GM23338 (cell line): ENCODE measurements around the gene RHOH. TPM values are rescaled to one million over a fixed set of nuclear protein-coding genes. Genes with fewer than 3 reads are reported as not detected.

Experiments
- ATAC-seq: fragments of 200-7000 bp; cut with Tn5 transposase; 3 replicates; pipeline ENCODE4 v1.9.1; 2020
- DNase-seq: peaks from one replicate; pipeline ENCODE4 v3.0.0-alpha.2; 2015; ENCODE audit warnings: low spot score
- H2AFZ ChIP-seq: fragments of 200-600 bp; sonication (generic); 2 replicates; pipeline ENCODE4 v1.8.0; 2016; ENCODE audit warnings: antibody characterized with exemption, mild to moderate bottlenecking, moderate library complexity
- H3F3A ChIP-seq: fragments of 200-600 bp; sonication (generic); replicated peaks from 2 replicates; pipeline ENCODE4 v1.8.0; 2017; ENCODE audit warnings: antibody characterized with exemption, mixed run types, low read depth
- H3K27ac ChIP-seq: fragments of 200-600 bp; sonication (generic); 2 replicates; pipeline ENCODE4 v1.6.1; 2016; ENCODE audit warnings: low read depth
- H3K27me3 ChIP-seq: fragments of 200-600 bp; sonication (generic); 2 replicates; pipeline ENCODE4 v1.8.0; 2016; ENCODE audit warnings: mild to moderate bottlenecking, mixed run types, moderate library complexity; ENCODE audit not compliant: insufficient read depth
- H3K36me3 ChIP-seq: fragments of 200-600 bp; sonication (generic); 2 replicates; pipeline ENCODE4 v1.8.0; 2016; ENCODE audit warnings: mild to moderate bottlenecking; ENCODE audit not compliant: insufficient read depth
- H3K4me1 ChIP-seq: fragments of 200-600 bp; sonication (generic); 2 replicates; pipeline ENCODE4 v1.8.0; 2016; ENCODE audit warnings: mild to moderate bottlenecking, moderate library complexity; ENCODE audit not compliant: insufficient read depth
- H3K4me2 ChIP-seq: fragments of 200-600 bp; sonication (generic); 2 replicates; pipeline ENCODE4 v1.7.1; 2017; ENCODE audit warnings: mixed run types
- H3K4me3 ChIP-seq: fragments of 200-600 bp; sonication (generic); 2 replicates; pipeline ENCODE4 v1.6.1; 2016; ENCODE audit warnings: mixed run types
- H3K79me2 ChIP-seq: fragments of 200-600 bp; sonication (generic); replicated peaks from 2 replicates; pipeline ENCODE4 v1.8.0; 2017; ENCODE audit warnings: mild to moderate bottlenecking; ENCODE audit not compliant: insufficient read depth
- H3K9me2 ChIP-seq: fragments of 200-600 bp; sonication (generic); 2 replicates; pipeline ENCODE4 v1.8.0; 2017; ENCODE audit not compliant: insufficient read depth
- H4K20me1 ChIP-seq: fragments of 200-600 bp; sonication (generic); replicated peaks from 2 replicates; pipeline ENCODE4 v1.8.0; 2017; ENCODE audit warnings: mild to moderate bottlenecking; ENCODE audit not compliant: insufficient read depth
- H3K27ac Mint-ChIP-seq: 2 replicates; pipeline ENCODE4 v1.8.0; 2020; ENCODE audit warnings: inconsistent platforms, mild to moderate bottlenecking, moderate library complexity, mixed read lengths
- H3K27me3 Mint-ChIP-seq: 3 replicates; pipeline ENCODE4 v1.8.0; 2022; ENCODE audit warnings: low read depth, mild to moderate bottlenecking, moderate library complexity, mixed read lengths, inconsistent platforms; ENCODE audit not compliant: insufficient read depth, poor library complexity
- H3K36me3 Mint-ChIP-seq: 3 replicates; pipeline ENCODE4 v1.8.0; 2021; ENCODE audit warnings: low read depth, mild to moderate bottlenecking, inconsistent platforms, moderate library complexity, mixed read lengths
- H3K4me1 Mint-ChIP-seq: 3 replicates; pipeline ENCODE4 v1.8.0; 2020; ENCODE audit warnings: mild to moderate bottlenecking, inconsistent platforms, mixed read lengths
- H3K4me3 Mint-ChIP-seq: 3 replicates; pipeline ENCODE4 v1.8.0; 2021; ENCODE audit warnings: moderate library complexity, mild to moderate bottlenecking, inconsistent platforms, mixed read lengths
- H3K9me3 Mint-ChIP-seq: 3 replicates; pipeline ENCODE4 v1.8.0; 2020; ENCODE audit warnings: moderate library complexity, mild to moderate bottlenecking, inconsistent platforms, mixed read lengths
- CREB1 ChIP-seq: fragments of 250-450 bp; sonication (Bioruptor Pico); IDR thresholded peaks from 2 replicates; pipeline ENCODE4 v1.5.0; 2020; ENCODE audit warnings: low read depth, mild to moderate bottlenecking, moderate library complexity
- CTCF ChIP-seq, 2 experiments: fragments of 200-600 bp in 1 of 2; sonication (generic) in 1 of 2; conservative IDR thresholded peaks; 2 replicates each; pipeline versions ENCODE4 v1.5.1 to v1.6.1; 2016 to 2017; ENCODE audit warnings: antibody characterized with exemption in 2 of 2, low read depth in 2 of 2, mild to moderate bottlenecking in 2 of 2, moderate library complexity in 1 of 2
- EZH2 ChIP-seq: fragments of 200-600 bp; sonication (generic); IDR thresholded peaks from one replicate; pipeline ENCODE4 v1.8.0; 2017; ENCODE audit warnings: antibody characterized with exemption, mild to moderate bottlenecking, low read depth; ENCODE audit not compliant: unreplicated experiment
- EZH2phosphoT487 ChIP-seq: fragments of 200-600 bp; sonication (generic); IDR thresholded peaks from one replicate; pipeline ENCODE4 v1.8.1; 2018; ENCODE audit warnings: antibody characterized with exemption; ENCODE audit not compliant: unreplicated experiment
- JUNB ChIP-seq: IDR thresholded peaks from one replicate; pipeline ENCODE4 v1.6.1; 2016; ENCODE audit warnings: antibody characterized with exemption; ENCODE audit not compliant: unreplicated experiment
- NANOG ChIP-seq: IDR thresholded peaks from 2 replicates; pipeline ENCODE4 v1.6.1; 2016; ENCODE audit warnings: antibody characterized with exemption, borderline replicate concordance
- POLR2AphosphoS5 ChIP-seq: IDR thresholded peaks from 2 replicates; pipeline ENCODE4 v1.6.1; 2016; ENCODE audit warnings: antibody characterized with exemption, low read depth
- REST ChIP-seq: IDR thresholded peaks from one replicate; pipeline ENCODE4 v1.6.1; 2018; ENCODE audit warnings: antibody characterized with exemption; ENCODE audit not compliant: unreplicated experiment
- STAT1 ChIP-seq: IDR thresholded peaks from one replicate; pipeline ENCODE4 v1.6.1; 2016; ENCODE audit warnings: antibody characterized with exemption; ENCODE audit not compliant: unreplicated experiment
- ZNF114 ChIP-seq: fragments of 250-450 bp; sonication (Bioruptor Pico); IDR thresholded peaks from 2 replicates; pipeline ENCODE4 v1.5.0; 2020; ENCODE audit warnings: mild to moderate bottlenecking, moderate library complexity
- ZNF331 ChIP-seq: fragments of 250-450 bp; sonication (Bioruptor Pico); IDR thresholded peaks from 2 replicates; pipeline ENCODE4 v1.5.0; 2020; ENCODE audit warnings: low read depth, mild to moderate bottlenecking, moderate library complexity
- polyA plus RNA-seq: library from polyadenylated mRNA; unstranded; fragments of >200 nt; fragmentation: Nextera tagmentation; extraction: Ambion mirVana; gene quantifications from 2 replicates; pipeline ENCODE4 v1.2.1, GENCODE V29; 2016
- total RNA-seq: library from RNA; depleted of rRNA; stranded (reverse); fragments of >200 nt; shearing (Covaris generic); gene quantifications from 2 replicates; pipeline ENCODE4 v1.2.3, GENCODE V29; 2014

RHOH gene
- total and polyA plus RNA-seq, 2 experiments from 2014 or later: 2.2 to 3.7 TPM

GRCh38 chr4:40210776-40211175, 13.9 kb downstream of the RHOH start (continued):
- TF ChIP-seq CTCF (conservative IDR thresholded peaks at IDR 0.05; ENCODE audit: low read depth in 2 of 2): no peak
- TF ChIP-seq CREB1 (CRISPR knock-in tag): no peak
- no peak for TF ChIP-seq ZNF331 (CRISPR knock-in tag)
- TF ChIP-seq EZH2: no peak

GRCh38 chr4:40211224-40212185, 14.7 kb downstream of the RHOH start:
- Mint-ChIP-seq H3K4me3 (no peak overlapping the region), H3K27me3 (peaks cover 1% of the 10 kb centered on the region), H3K9me3 (no peaks in the 10 kb centered on the region), H3K36me3 (no peaks in the 10 kb centered on the region; the same call in 2 of the 3 replicates), H3K27ac (no peak overlapping the region), H3K4me1 (peaks cover 11% of the 10 kb centered on the region)
- Histone ChIP-seq H4K20me1 (no peaks in the 10 kb centered on the region), H3K4me2 (no peak overlapping the region), H2AFZ (no peak overlapping the region), H3K27ac (no peak overlapping the region), H3K4me3 (no peak overlapping the region), H3K4me1 (peaks cover 8% of the 10 kb centered on the region; the same call in 1 of the 2 replicates), H3K9me2 (no peaks in the 10 kb centered on the region), H3K79me2 (no peaks in the 10 kb centered on the region), H3K27me3 (no peaks in the 10 kb centered on the region), H3F3A (no peaks in the 10 kb centered on the region), H3K36me3 (no peaks in the 10 kb centered on the region)
- ATAC-seq (no peak), DNase-seq (no peak)
- no peak for TF ChIP-seq NANOG
- TF ChIP-seq JUNB: no peak
- no peak for TF ChIP-seq CTCF (conservative IDR thresholded peaks at IDR 0.05; ENCODE audit: low read depth in 2 of 2)
- no peak for TF ChIP-seq REST
- no peak for TF ChIP-seq EZH2phosphoT487
- no peak for TF ChIP-seq STAT1
- TF ChIP-seq ZNF114 (CRISPR knock-in tag): no peak
- no peak for TF ChIP-seq POLR2AphosphoS5
- no peak for TF ChIP-seq CREB1 (CRISPR knock-in tag)
